Measurements from ENCODE around the gene SMC3.
"Not testable (repeated sequence)": the region's sequence is repeated elsewhere in the genome, so short reads cannot be mapped to it uniquely, and the experiment has no call there.

Gene SMC3

DNA sequence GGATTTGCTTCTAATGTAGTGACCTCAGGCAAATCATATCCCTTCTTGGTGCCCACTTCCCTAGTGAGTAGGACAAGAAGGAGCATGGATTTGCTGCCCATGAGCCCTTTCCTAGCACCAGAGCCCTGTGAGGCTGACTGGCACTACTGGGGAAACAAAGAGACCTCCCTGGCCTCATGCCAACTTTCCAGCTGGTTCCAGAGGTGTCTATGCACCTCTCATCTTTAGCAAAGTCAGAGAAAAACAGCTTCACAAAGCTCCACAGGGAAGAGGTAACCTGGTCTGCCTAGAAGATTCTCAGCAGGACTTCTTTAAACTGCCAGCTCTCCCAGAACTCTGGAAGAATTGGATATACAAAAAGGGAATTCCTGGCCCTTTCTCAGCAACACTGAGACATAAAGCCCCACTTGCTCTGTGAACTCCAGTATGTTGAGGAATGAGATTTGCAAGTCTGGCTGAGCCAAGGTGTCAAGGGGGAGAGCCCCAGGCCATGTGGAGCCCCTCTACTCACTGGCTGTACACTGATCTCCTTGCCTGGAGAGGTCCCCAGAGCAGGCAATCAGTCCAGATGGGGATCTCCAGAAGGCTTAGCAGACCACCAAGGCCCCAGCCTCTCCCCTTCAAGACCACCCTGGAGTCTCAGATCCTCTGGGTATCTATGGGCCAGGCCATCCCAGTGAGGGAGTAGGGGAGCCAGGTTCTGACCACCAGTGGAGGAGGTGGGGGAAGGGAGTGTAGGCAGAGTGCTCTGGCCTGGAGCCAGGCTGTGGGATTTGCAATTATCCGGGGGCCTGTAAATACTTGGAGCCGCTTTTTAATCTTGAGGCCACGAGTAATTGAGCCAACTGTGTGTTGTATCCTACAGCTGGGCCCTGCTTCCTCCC, 52.3 kb downstream of the SMC3 start:
- in situ Hi-C loops (cut with MboI; ENCODE audit: low sequenced_read_pairs), result no loop called here

DNA sequence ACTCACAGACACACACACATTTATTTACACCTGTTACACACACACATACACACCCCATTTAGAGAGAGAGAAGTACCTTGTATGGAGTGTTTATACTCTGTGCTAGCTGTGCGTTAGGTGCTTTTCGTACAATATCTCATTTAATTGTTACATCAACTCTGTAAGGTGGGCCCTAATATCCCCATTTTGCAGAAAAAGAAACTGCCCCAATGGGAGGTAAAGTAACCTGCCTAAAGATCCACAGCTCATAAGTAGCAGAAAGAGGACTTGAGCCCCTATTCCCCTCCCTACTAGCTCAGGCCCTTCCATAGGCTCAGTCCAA, 52.9 kb downstream of the SMC3 start:
- in situ Hi-C loops (cut with MboI; ENCODE audit: low sequenced_read_pairs), result no loop called here

DNA sequence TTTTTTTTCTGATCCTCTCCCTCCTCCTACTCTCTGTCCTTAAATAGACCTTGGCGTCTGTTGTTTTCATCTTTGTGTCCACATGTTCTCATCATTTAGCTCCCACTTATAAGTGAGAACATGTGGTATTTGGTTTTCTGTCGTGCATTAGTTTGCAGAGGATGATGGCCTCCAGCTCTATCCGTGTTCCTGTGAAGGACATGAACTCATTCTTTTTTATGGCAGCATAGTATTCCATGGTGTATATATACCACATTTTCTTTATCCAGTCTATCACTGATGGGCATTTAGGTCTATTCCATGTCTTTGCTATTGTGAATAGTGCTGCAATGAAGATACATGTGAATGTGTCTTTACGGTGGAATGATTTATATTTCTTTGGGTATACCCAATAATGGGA, 55.8 kb downstream of the SMC3 start:
- in situ Hi-C loops (cut with MboI; ENCODE audit: low sequenced_read_pairs), result not testable (repeated sequence)

- in situ Hi-C loops (cut with MboI; ENCODE audit: low sequenced_read_pairs), result no loop called here
Observed at GRCh38 chr10:110625356-110625894, 57.9 kb downstream of the SMC3 start.

- in situ Hi-C loops (cut with MboI; ENCODE audit: low sequenced_read_pairs), result no loop called here
Observed at GRCh38 chr10:110625951-110626855, 58.7 kb downstream of the SMC3 start.

DNA sequence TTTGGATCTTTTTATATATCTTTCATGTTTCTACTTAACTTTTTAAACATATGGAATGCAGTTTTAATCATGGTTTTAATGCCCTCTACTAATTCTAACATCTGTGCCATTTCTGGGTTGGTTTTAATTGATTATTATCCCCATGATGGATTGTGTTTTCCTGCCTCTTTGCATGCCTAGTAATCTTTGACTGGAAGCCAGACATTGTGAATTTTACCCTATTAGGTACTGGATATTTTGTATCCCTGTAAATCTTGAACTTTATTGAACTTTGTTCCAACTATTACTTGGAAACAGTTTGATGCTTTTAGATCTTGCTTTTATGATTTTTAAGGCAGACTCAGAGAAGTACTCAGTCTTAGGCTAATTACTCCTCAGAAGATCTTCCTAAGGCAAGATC, 60.7 kb downstream of the SMC3 start:
- in situ Hi-C loops (cut with MboI; ENCODE audit: low sequenced_read_pairs), result no loop called here

DNA sequence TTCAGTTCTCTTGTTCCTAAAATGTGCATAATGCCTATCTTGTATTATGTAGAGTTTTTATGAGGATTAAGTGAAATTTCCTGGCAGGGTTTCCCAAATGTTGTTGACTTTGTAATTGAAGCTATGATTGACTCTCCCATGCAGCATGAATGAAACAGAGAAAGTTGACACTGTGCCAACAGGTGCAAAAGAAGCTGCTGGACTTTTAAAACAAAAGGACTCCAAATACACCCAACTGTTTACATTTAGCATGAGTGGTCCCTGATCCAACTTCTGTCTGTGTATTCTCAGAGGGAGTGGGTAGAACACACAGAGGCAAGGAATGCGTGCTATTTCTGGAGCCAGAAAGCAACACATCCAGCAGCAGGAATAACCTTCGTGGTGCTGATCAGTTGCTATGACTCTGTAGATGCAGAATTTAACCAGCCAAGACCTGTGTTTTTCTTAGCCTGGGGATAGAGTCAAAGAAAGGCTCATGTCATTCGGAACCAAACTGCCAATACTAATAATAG, 62.2 kb downstream of the SMC3 start:
- in situ Hi-C loops (cut with MboI; ENCODE audit: low sequenced_read_pairs), result no loop called here

GRCh38 chr10:110631934-110632333, 64.4 kb downstream of the SMC3 start:
- in situ Hi-C loops (cut with MboI; ENCODE audit: low sequenced_read_pairs), result no loop called here

DNA sequence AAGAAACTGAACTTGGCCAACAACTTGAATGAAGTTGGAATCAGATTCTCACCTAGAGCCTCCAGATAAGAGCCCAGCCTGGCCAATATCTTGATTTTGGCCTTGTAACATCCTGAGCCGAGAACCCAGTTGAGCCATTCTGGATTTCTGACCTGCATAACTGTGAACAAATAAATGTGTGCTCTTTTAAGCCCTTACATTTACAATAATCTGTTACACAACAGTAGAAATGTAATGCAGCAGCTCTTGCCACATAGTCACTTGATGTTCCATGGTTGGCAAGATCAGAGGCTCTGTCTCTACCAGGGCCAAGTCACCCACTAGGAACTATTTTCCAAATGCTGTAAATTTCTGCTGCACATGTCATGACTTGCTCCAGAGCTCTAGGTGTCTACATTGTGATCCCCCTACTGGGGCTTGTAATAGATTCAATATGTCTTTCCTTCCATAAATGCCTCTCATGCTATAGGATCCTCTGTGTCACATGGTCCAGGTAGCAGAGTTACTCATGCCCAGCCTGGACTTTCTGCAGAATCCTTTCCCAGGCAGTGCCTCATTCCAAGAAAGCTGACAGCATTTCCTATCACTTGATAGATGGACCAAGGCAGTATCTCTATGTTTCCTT, 65.2 kb downstream of the SMC3 start:
- in situ Hi-C loops (cut with MboI; ENCODE audit: low sequenced_read_pairs), result no loop called here

GRCh38 chr10:110634527-110635209, 67.2 kb downstream of the SMC3 start:
- in situ Hi-C loops (cut with MboI; ENCODE audit: low sequenced_read_pairs), result no loop called here

- in situ Hi-C loops (cut with MboI; ENCODE audit: low sequenced_read_pairs), result no loop called here
Observed at GRCh38 chr10:110636572-110636931, 69.1 kb downstream of the SMC3 start.

DNA sequence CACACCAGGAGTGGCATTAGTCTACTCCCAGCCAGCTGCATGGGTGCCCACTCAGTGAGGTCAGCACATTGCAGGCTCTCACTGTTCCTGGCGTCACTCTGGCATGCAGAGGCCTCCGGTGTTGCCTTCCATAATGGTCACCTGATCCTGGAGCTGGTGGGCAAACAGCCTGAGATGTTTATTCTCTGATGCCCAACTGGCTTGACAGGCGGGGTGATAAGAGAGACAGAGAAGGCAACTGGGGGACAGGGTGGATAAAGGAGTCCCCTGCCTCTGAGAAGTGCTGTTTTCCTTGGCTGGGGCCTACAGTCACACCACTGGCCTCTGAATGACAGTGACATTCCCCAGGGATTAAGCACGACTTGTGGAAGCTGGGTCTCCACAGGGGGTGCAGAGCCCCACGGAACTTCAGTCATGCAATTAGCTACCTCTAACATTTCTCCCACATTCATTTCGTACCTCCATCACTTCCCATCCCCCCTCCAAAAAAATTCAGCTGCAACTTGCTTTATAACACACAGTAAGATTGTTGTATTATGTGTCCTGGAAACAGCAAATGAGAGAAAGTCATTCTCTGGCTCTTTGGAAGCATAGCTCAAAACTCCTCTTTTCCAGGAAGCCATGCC, 69.5 kb downstream of the SMC3 start:
- in situ Hi-C loops (cut with MboI; ENCODE audit: low sequenced_read_pairs), result no loop called here

- in situ Hi-C loops (cut with MboI; ENCODE audit: low sequenced_read_pairs), result no loop called here
Observed at GRCh38 chr10:110637558-110638053, 70.1 kb downstream of the SMC3 start.

DNA sequence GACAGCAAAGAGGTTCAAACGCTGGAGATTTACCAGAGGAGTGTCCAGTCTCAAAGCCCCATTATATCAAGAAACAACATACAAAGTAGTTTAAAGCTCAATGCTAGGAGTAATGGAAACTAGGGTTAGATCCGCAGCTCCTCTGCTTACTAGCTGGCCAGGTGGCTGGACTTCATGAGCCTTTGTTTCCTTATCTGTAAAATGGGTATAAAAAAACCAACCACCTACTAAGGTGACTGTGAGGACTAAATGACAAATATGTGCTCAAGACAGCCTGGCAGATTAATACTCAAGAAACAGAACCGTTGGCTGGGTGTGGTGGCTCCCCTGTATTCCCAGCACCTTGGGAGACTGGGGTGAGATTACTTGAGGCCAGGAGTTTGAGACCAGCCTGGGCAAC, 70.8 kb downstream of the SMC3 start:
- in situ Hi-C loops (cut with MboI; ENCODE audit: low sequenced_read_pairs), result no loop called here

GRCh38 chr10:110639046-110639445, 71.6 kb downstream of the SMC3 start:
- in situ Hi-C loops (cut with MboI; ENCODE audit: low sequenced_read_pairs), result not testable (repeated sequence)

DNA sequence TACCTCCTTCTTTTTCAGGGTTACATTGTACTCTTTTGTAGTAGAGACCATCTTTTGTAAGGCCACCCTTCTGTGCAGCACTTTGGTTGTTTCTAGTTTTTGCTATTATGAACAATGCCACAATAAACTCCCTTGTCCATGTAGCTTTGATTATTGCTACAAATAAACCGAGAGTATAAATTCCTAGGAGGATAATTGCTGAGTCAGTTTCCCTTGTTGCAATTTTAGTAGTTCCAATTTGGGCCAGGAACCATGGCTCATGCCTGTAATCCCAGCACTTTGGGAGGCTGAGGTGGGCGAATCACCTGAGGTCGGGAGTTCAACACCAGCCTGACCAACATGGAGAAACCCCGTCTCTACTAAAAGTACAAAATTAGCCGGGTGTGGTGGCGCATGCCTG, 72.4 kb downstream of the SMC3 start:
- in situ Hi-C loops (cut with MboI; ENCODE audit: low sequenced_read_pairs), result not testable (repeated sequence)

DNA sequence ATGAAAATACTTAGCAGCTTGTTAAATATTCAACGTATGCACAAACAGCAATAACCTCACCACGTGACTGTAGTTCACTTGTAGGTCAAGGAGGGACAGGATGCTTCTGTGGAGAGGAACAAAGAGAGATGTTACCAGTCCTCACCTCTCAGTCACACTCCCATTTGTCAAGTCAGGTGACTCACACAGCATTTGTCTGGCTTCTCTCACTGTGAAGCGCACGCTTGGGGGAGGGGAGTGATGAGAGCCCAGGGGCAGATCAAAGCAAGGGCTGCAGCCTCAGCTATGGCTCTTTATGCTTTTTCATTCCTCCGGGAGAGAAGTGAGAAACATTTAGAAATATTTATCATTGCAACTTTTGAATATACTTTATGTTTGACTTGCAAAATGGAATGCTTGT, 73.8 kb downstream of the SMC3 start:
- in situ Hi-C loops (cut with MboI; ENCODE audit: low sequenced_read_pairs), result no loop called here

- in situ Hi-C loops (cut with MboI; ENCODE audit: low sequenced_read_pairs), result no loop called here
Observed at GRCh38 chr10:110642204-110643034, 74.9 kb downstream of the SMC3 start.

DNA sequence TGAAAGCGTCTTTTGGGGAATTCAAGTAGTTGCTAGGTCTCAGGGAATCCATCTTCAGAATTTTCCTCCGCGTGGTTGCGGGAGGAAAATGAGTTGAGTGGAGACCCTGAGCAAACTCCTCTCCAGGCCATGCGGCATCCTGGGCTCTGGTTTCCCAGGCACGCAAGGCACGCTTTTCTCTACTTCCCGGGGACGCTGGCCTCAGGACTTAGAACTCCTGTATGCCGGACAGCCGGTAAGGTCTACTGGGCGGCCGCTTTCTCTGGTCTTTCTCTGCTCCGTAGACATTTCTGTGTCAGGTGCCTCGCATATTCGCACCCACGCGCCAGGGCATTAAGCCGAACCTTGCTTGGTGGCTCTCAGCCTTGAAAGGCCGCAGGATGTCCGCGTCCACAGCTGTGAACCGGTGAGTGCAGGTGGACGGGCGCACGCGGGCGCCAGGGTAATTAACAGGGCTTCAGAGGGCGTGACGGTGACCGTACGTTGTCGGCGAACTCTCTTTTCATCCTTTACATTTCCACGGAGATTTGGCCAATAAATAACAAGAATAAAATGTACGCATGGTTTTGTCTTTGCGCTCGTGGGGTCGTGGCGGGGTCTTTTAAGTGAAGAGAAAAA, 75.6 kb downstream of the SMC3 start:
- in situ Hi-C loops (cut with MboI; ENCODE audit: low sequenced_read_pairs), result no loop called here

All from HL-60/S4 treated with phorbol 12-myristate 13-acetate at 8.2 ng/mL for 4 days and 3 days (cell line).